Endothelial cell of umbilical vein (primary cell): ENCODE data around the gene IDNK.

Experiments used
- CTCF ChIP-seq, 2 donors: IDR thresholded peaks; 1 replicate in 1 of 2; 2 replicates in 1 of 2; pipeline ENCODE4 v1.5.1; 2011; ENCODE audit warnings: low read length in 2 of 2, mild to moderate bottlenecking in 2 of 2, moderate library complexity in 2 of 2, control low read depth in 1 of 2, inconsistent platforms in 1 of 2, low read depth in 1 of 2; ENCODE audit not compliant: insufficient read depth in 1 of 2; ENCODE audit errors: extremely low read depth in 1 of 2
- EZH2 ChIP-seq: IDR thresholded peaks from 2 replicates; pipeline ENCODE4 v1.6.1; 2012; ENCODE audit warnings: borderline replicate concordance, low read depth, mild to moderate bottlenecking, moderate library complexity, low read length, inconsistent platforms; ENCODE audit not compliant: severe bottlenecking
- JUN ChIP-seq: IDR thresholded peaks from 2 replicates; pipeline ENCODE4 v1.6.1; 2011; ENCODE audit warnings: borderline replicate concordance, low read depth; ENCODE audit not compliant: insufficient read length, insufficient read depth
- POLR2A ChIP-seq: IDR thresholded peaks from 2 replicates; pipeline ENCODE4 v1.6.1; 2012; ENCODE audit warnings: low read depth, mild to moderate bottlenecking, control low read depth, low read length
- POLR2AphosphoS5 ChIP-seq: IDR thresholded peaks from 2 replicates; pipeline ENCODE4 v1.6.1; 2012; ENCODE audit warnings: low read depth, mild to moderate bottlenecking, control low read depth, low read length, moderate library complexity; ENCODE audit not compliant: insufficient read depth

DNA sequence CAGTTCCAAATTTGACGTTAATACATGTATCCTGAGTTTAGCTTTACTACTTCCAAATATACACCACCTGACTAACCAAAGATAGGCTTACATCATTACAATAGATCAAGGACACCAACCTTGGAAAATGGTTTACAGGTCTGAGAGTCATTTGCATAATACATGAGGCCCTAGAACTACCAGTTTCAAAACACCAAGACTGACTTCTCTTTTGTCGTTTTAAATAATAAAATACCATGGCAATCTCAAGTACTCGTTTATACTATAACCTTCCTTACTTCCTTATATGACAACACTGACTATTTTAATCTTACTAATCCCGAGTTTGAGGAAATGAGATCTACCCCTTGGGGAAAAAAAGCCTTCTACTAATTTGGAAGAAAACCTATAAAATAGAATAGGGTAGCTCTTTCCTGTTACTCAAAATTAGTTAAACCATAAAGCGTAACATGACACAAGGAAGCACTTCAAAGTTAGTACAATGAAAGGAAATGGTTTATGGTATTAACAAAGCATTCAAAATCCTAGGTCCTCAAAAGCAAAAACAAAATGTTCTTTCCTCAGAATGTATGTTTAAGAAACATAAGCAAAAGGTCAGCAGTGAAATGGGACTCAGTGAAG is 42.7 kb downstream of the IDNK start:
- TF ChIP-seq CTCF (IDR thresholded peaks at IDR 0.05; ENCODE audit: extremely low read depth in 1 of 2, insufficient read depth in 1 of 2, low read depth in 1 of 2, low read length in 2 of 2) (no peak), POLR2A (no peak), EZH2 (no peak), POLR2AphosphoS5 (no peak), JUN (peak; percentile 10)
